ENCODE measurements around the gene PKNOX1. TPM values are rescaled to one million over a fixed set of nuclear protein-coding genes. Genes with fewer than 3 reads are reported as not detected.
"Not testable (repeated sequence)": the region's sequence is repeated elsewhere in the genome, so short reads cannot be mapped to it uniquely, and the experiment has no call there.

PKNOX1 gene
- total and polyA plus RNA-seq, 7 experiments from 2014 or later: 14.7 to 24.7 (median 19.4) TPM

DNA sequence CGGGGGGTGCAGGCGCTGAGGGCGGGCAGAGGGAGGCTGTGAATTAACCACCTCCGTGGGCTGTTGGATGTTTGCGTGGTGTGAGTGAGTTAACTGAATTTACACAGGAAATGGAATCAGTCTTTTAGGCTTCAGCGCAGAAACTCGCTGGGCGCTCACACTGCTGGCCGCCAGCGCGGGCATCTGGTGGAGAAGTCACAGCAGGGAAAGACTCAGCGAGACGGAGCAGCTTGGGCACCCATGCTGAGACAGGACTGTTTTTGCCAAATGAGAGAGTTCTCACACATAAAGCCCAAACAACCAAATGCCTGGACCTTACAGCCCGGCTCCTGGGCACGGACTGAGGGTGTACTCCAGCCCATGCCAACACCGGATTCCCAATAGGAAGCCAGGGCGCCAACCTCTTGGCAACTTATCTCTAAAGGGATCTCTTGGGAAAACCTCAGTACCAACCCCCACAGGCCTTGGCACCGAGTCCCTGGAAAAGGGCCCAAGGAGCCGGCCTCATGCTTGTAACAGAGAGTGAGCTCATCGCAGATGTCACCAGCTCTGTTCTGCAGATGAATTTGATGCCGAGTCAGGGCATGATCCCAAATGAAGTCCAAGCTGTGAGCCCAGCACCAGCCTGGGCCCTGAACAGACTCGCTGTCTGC, 90.0 kb downstream of the PKNOX1 start:
- H3K9me3 Mint-ChIP-seq; H3K4me1 Mint-ChIP-seq; POLR2A ChIA-PET; ATAC-seq; H3K4me1 ChIP-seq (ENCODE audit: control insufficient read depth in 2 of 2, insufficient read depth in 2 of 2, low read length in 2 of 2); H3K27me3 ChIP-seq (ENCODE audit: control insufficient read depth in 2 of 2, insufficient read depth in 2 of 2, low read length in 2 of 2); H3K36me3 Mint-ChIP-seq; H3K4me3 ChIP-seq (ENCODE audit: low read length); CTCF ChIA-PET; DNase-seq; H3K4me3 Mint-ChIP-seq; H3K9me3 ChIP-seq (ENCODE audit: control insufficient read depth in 2 of 3, low read length in 3 of 3); intact Hi-C loops (cut with micrococcal nuclease); H3K36me3 ChIP-seq (ENCODE audit: control insufficient read depth in 2 of 3, insufficient read depth in 3 of 3, low read length in 3 of 3); H3K27me3 Mint-ChIP-seq; H3K27ac Mint-ChIP-seq; H3K27ac ChIP-seq (ENCODE audit: low read depth, low read length): not testable (repeated sequence)

DNA sequence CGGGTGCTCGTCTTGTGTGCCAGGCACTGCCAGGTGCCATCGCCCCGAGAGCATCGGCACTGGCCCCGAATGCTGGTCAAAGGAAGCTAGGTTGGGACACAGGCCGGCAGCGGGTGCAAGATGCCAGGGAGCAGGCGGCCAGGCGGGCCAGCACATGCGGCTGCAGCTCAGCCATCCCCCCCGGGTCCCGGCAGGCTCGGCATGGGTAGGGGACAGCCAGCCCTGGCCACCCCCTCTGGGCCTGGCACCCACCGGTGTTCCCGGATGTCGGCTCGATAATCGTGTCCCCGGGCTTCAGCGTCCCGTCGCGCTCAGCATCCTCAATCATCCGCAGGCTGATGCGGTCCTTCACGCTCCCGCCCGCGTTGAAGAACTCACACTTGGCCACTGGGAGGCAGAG, 91.6 kb downstream of the PKNOX1 start:
- CTCF ChIA-PET; H3K9me3 ChIP-seq (ENCODE audit: control insufficient read depth in 2 of 3, low read length in 3 of 3); H3K4me1 Mint-ChIP-seq; DNase-seq; H3K36me3 Mint-ChIP-seq; H3K4me1 ChIP-seq (ENCODE audit: control insufficient read depth in 2 of 2, insufficient read depth in 2 of 2, low read length in 2 of 2); H3K27me3 Mint-ChIP-seq; H3K27me3 ChIP-seq (ENCODE audit: control insufficient read depth in 2 of 2, insufficient read depth in 2 of 2, low read length in 2 of 2); H3K4me3 ChIP-seq (ENCODE audit: low read length); POLR2A ChIA-PET; H3K9me3 Mint-ChIP-seq; H3K36me3 ChIP-seq (ENCODE audit: control insufficient read depth in 2 of 3, insufficient read depth in 3 of 3, low read length in 3 of 3); H3K27ac Mint-ChIP-seq; intact Hi-C loops (cut with micrococcal nuclease); H3K27ac ChIP-seq (ENCODE audit: low read depth, low read length); ATAC-seq; H3K4me3 Mint-ChIP-seq: not testable (repeated sequence)

DNA sequence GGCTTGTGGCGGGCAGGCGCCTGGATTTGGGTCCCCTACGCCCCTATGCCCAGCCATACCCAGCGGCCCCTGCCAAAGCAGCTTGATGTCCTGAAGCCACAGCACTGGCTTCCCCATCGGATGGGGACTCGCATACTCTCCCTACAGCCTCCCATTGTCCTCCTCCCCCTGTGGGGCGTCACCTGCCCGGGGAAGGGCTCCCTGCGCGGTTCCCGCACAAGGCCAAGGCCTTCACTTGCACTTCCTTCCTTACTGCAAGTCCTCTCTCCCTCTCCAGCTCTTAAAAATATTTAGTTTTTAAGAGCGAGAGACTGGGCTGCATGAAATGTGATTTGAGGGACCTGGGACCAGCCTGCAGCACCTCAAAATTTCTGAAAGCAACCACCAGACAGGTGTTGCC, 92.3 kb downstream of the PKNOX1 start:
- H3K36me3 ChIP-seq (ENCODE audit: control insufficient read depth in 2 of 3, insufficient read depth in 3 of 3, low read length in 3 of 3); H3K27ac ChIP-seq (ENCODE audit: low read depth, low read length); POLR2A ChIA-PET; H3K27me3 ChIP-seq (ENCODE audit: control insufficient read depth in 2 of 2, insufficient read depth in 2 of 2, low read length in 2 of 2); H3K36me3 Mint-ChIP-seq; CTCF ChIA-PET; H3K4me3 Mint-ChIP-seq; intact Hi-C loops (cut with micrococcal nuclease); DNase-seq; H3K9me3 Mint-ChIP-seq; H3K27me3 Mint-ChIP-seq; ATAC-seq; H3K4me1 Mint-ChIP-seq; H3K4me3 ChIP-seq (ENCODE audit: low read length); H3K27ac Mint-ChIP-seq; H3K4me1 ChIP-seq (ENCODE audit: control insufficient read depth in 2 of 2, insufficient read depth in 2 of 2, low read length in 2 of 2); H3K9me3 ChIP-seq (ENCODE audit: control insufficient read depth in 2 of 3, low read length in 3 of 3): not testable (repeated sequence)

DNA sequence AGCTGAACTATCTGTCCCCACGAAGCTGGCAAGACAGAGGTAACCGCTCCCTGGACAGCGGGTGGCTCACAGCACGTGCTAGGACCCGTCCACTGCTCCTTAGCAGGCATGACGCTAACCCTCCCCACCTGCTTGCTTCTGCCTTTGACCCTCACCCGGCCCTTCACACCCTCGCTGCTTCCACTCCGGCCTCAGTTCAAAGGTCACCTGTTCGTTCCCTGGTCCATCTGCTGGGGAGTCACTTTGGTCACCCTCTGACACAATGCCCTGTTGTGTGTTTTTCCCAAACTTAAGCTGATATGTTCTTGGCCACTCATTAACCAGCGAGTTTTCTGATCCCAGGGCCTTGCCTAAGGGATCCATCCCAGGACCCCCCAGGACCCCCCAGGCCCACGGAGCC, 93.7 kb downstream of the PKNOX1 start:
- H3K9me3 ChIP-seq (ENCODE audit: control insufficient read depth in 2 of 3, low read length in 3 of 3); intact Hi-C loops (cut with micrococcal nuclease); H3K27ac Mint-ChIP-seq; H3K4me3 ChIP-seq (ENCODE audit: low read length); POLR2A ChIA-PET; H3K4me1 Mint-ChIP-seq; H3K4me1 ChIP-seq (ENCODE audit: control insufficient read depth in 2 of 2, insufficient read depth in 2 of 2, low read length in 2 of 2); H3K36me3 ChIP-seq (ENCODE audit: control insufficient read depth in 2 of 3, insufficient read depth in 3 of 3, low read length in 3 of 3); H3K4me3 Mint-ChIP-seq; H3K27me3 Mint-ChIP-seq; CTCF ChIA-PET; ATAC-seq; DNase-seq; H3K9me3 Mint-ChIP-seq; H3K27ac ChIP-seq (ENCODE audit: low read depth, low read length); H3K36me3 Mint-ChIP-seq; H3K27me3 ChIP-seq (ENCODE audit: control insufficient read depth in 2 of 2, insufficient read depth in 2 of 2, low read length in 2 of 2): not testable (repeated sequence)

DNA sequence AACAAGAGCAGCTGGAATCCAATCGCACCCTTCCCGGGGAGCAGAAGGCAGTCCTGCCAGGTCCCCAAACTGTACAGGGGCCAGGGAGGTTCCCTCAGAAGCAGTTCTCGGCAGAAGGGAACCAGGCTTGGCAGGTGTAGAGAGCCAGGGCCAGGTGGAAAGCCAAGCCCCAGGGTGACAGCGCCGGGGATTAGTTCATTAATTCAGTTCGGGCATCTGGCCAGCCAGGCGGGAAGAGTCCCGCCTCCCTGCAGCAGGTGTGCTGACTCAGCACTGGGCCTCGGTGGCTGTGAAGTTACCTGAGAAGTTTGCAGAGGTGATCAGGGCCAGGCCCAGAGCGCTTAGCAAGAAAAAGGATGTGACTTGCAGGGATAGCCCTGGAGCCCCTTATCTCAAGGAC, 95.3 kb downstream of the PKNOX1 start:
- ATAC-seq, H3K4me3 Mint-ChIP-seq, H3K9me3 Mint-ChIP-seq: not testable (repeated sequence)

DNA sequence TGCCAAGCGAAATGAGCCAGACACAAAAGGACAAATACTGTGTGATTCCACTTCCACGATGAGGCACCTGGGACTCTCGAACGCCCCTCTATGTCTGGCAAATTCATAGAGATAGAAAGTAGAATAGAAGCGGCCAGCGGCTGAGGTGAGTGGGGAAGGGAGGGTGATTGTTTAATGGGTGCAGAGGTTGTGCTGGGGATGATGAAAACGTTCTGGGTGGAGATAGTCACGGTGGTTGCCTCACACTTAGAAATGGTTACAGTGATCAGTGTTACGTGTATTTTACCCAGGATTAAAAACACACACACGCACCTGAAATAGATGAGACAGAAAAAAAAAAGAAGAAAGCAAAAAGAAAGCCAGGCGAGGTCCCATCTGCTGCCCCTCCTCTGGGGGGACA, 98.4 kb downstream of the PKNOX1 start:
- CTCF ChIA-PET; H3K27ac Mint-ChIP-seq; H3K4me3 ChIP-seq (ENCODE audit: low read length); H3K4me3 Mint-ChIP-seq; H3K27ac ChIP-seq (ENCODE audit: low read depth, low read length); POLR2A ChIA-PET; H3K36me3 Mint-ChIP-seq; DNase-seq; ATAC-seq; H3K27me3 ChIP-seq (ENCODE audit: control insufficient read depth in 2 of 2, insufficient read depth in 2 of 2, low read length in 2 of 2); intact Hi-C loops (cut with micrococcal nuclease); H3K9me3 ChIP-seq (ENCODE audit: control insufficient read depth in 2 of 3, low read length in 3 of 3); H3K4me1 ChIP-seq (ENCODE audit: control insufficient read depth in 2 of 2, insufficient read depth in 2 of 2, low read length in 2 of 2); H3K27me3 Mint-ChIP-seq; H3K4me1 Mint-ChIP-seq; H3K9me3 Mint-ChIP-seq; H3K36me3 ChIP-seq (ENCODE audit: control insufficient read depth in 2 of 3, insufficient read depth in 3 of 3, low read length in 3 of 3): not testable (repeated sequence)

More for the DNA sequence above, 95.3 kb downstream of the PKNOX1 start:
- H3K36me3 ChIP-seq (ENCODE audit: control insufficient read depth in 2 of 3, insufficient read depth in 3 of 3, low read length in 3 of 3); H3K9me3 ChIP-seq (ENCODE audit: control insufficient read depth in 2 of 3, low read length in 3 of 3); H3K4me3 ChIP-seq (ENCODE audit: low read length); CTCF ChIA-PET; H3K4me1 ChIP-seq (ENCODE audit: control insufficient read depth in 2 of 2, insufficient read depth in 2 of 2, low read length in 2 of 2); H3K27ac ChIP-seq (ENCODE audit: low read depth, low read length); POLR2A ChIA-PET; intact Hi-C loops (cut with micrococcal nuclease); H3K4me1 Mint-ChIP-seq; H3K27me3 ChIP-seq (ENCODE audit: control insufficient read depth in 2 of 2, insufficient read depth in 2 of 2, low read length in 2 of 2); H3K36me3 Mint-ChIP-seq; H3K27me3 Mint-ChIP-seq; H3K27ac Mint-ChIP-seq; DNase-seq: not testable (repeated sequence)

DNA sequence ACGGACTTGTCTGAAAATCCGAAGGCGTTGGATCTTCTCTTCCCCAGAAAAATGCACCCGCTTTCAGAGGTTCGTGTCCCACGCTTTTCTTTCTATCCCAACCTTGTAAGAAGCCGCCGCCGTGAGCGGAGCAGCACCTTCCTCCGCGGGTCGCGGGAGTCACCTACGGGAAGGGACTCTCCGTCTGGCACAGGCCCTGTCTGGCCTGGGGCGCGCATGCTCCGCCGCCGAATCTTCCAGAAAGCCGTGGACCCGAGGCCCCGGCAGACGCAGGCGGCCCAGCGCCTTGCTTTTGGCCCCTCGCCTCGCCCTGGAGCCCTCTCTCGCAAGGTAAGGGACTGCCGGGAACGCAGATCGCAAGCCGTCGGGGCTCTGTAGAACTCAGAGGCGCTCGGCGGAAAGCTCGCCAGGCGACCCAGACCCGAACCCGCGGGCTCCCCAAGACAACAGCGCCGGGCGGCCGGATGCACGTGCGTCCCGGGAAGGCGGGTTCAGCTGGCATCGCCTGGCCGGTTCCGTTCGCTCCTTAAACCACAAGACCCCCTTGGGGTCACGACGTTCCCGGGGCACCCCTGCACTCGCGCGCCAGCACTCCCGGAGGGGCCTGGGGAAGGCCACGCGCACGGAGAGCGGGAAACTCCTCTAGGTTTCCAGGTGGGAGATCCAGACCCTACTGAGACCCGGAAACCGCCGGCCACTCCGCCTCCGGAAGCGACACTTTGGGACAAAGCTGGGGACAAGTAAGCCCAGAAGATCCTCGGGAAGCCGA, 100.2 kb downstream of the PKNOX1 start:
- intact Hi-C loops (cut with micrococcal nuclease); H3K36me3 Mint-ChIP-seq; POLR2A ChIA-PET; H3K27ac ChIP-seq (ENCODE audit: low read depth, low read length); ATAC-seq; H3K36me3 ChIP-seq (ENCODE audit: control insufficient read depth in 2 of 3, insufficient read depth in 3 of 3, low read length in 3 of 3); DNase-seq; H3K27me3 ChIP-seq (ENCODE audit: control insufficient read depth in 2 of 2, insufficient read depth in 2 of 2, low read length in 2 of 2); H3K4me3 Mint-ChIP-seq; H3K9me3 Mint-ChIP-seq; CTCF ChIA-PET; H3K9me3 ChIP-seq (ENCODE audit: control insufficient read depth in 2 of 3, low read length in 3 of 3); H3K4me1 ChIP-seq (ENCODE audit: control insufficient read depth in 2 of 2, insufficient read depth in 2 of 2, low read length in 2 of 2); H3K4me1 Mint-ChIP-seq; H3K27ac Mint-ChIP-seq; H3K4me3 ChIP-seq (ENCODE audit: low read length); H3K27me3 Mint-ChIP-seq: not testable (repeated sequence)
